Activated CD4-positive, alpha-beta T cell treated with anti-CD3 and anti-CD28 coated beads for 1 hour (primary cell): ENCODE data around the gene SH3BGRL.
"Not testable (repeated sequence)": the region's sequence is repeated elsewhere in the genome, so short reads cannot be mapped to it uniquely, and the experiment has no call there.

Experiments
- DNase-seq: peaks from one replicate; pipeline ENCODE4 v3.0.0-alpha.2; 2020

SH3BGRL gene

DNA sequence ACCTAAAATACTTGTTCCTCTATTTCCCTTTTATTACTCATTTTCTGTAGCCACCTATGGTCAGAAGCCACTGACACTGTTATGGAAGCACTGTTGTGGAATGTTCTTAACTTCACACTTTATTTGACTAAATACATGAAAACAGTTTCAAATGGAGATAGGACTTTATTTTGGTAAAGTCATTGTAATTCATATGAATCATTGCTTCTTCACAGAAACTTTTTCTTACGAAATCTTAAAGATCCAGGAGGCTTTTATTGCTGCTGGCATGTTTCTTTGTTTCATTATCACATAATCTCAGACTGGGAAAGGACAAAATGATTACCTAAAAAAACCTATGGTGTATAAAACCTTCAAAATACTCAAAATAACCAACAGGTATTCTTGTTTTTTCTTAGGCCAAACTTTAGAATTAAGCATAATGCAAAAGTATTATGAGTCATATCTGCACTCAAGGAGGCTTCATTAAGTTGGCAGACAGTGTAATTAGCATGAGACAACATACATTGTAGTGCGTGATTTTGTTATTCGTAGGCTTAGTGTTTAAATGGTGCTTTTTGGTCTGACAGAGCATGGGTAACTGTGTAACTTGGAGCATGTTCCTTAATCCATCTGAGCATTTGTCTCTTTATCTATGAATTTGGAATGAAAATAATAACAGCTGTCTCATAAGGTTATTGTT, 58.0 kb downstream of the SH3BGRL start:
- DNase-seq, result no peak

DNA sequence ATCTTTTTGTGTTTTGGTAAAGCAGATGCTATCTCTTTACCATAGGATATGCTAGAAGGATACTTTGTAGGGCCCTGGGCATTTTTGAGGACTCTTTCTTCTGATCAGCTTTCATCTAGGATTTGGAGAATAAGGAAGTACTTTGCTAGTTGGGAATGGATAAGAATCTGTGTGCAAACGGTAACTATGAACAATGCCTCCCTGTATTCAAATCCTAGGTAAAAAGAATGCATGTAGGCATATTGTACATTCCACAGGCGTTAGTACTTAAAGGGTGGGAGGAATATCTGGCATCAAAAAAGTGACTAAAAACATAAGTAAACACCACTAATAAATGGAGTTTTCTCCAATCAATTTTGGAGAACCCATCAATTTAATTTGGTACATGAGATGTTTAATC, 59.7 kb downstream of the SH3BGRL start:
- DNase-seq, result no peak

DNA sequence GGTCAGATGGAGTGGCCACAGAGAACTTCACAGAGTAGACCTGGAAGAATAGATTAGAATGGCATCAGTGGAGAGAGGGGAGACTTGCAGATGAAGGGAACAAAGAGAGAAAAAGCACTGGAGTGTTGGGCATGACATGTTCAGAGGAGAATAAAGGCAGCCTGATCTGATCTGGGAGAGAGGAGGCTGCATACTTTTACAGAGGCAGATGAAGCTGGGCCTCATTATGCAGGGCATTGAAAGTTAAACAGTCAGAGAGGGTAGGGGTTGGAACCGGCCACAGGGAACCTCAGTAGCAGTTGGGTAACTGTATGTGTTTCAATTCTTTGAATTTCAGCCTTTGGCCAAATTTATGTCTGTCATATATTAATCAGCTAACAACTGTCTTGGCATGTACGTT, 61.2 kb downstream of the SH3BGRL start:
- DNase-seq, result no peak

DNA sequence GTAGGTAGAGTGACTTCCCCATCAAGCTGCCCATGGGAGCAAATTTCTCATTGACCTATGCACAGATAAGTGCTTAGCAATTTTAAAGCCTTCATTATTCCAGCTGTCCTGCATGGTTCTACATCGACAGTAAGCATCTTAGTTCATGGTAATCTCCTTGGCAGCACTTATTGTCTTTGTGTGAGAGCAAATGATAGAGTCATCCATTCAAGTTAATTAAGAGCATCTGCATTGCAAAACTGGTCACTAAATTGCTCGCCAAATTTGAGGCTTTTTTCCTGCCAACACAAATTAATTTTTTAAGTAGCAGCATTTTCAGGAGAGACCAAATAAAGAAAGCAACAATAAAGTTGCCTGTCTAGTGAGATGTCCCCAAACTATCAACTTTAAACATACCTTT, 76.7 kb downstream of the SH3BGRL start:
- no peak for DNase-seq

DNA sequence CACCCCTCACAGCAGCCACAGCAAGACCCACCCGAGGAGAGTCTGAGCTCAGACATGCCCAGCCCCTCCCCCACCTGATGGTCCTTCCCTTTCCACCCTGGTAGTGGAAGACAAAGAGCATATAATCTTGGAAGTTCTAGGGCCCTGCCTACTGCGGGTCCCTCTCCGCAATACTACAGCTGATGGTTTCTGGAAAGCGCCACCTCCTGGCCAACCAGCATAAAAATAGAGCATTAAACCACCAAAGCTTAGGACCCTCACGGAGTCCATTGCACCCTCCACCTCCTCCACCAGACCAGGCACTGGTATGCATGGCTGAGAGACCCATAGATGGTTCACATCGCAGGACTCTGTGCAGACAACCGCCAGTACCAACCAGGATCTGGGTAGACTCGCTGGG, 78.2 kb downstream of the SH3BGRL start:
- no peak for DNase-seq

DNA sequence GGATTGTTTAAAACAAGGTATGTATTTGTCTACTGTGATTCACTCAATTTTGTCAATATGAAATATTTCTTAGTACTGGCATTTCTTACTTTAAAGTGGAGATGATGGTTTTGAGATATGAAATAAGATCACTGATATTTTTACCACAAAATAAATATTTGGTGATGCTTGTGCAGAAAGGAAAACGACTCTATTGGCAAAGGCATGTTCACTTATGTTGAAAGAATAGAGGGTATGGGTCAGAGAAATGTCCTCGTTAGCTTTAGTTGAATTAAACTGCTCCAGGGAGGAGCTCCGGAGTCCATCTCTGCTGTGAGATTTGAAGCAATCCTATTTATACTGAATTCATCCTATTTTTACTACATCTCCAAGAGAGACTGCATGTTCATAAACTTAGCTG, 84.2 kb downstream of the SH3BGRL start:
- no peak for DNase-seq

DNA sequence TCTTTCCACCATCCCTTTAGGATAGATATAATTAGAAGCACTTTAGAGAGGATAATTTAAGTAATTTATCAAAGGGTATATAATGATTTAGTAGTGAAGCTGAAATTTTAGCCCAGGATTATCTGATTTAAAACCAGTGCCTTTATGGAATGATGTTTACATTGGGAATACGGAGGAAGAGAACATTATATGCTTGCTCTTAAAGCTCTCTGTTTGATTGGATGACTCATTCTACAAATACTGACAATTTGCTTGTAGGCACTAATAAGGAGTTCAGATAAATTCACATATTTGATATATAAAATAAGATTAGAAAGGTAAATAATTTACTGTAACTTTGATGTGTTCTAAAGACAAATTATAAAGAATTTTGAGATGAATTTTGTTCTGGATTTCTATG, 84.7 kb downstream of the SH3BGRL start:
- no peak for DNase-seq

DNA sequence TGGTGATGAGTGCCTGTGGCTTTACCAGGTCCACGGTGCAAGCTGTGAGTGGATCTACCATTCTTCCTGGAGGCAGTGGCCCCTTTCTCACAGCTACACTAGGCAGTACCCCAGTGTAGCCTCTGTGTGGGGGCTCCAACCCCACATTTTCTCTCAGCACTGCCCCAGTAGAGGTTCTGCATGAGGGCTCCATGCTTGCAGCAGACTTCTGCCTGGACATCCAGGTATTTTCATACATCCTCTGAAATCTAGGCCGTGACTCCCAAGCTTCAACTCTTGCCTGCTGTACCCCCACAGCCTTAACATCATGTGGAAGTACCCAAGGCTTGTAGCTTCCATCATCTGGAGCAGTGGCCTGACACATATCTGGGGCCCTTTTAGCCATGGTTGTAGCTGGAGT, 90.1 kb downstream of the SH3BGRL start:
- DNase-seq, result no peak

DNA sequence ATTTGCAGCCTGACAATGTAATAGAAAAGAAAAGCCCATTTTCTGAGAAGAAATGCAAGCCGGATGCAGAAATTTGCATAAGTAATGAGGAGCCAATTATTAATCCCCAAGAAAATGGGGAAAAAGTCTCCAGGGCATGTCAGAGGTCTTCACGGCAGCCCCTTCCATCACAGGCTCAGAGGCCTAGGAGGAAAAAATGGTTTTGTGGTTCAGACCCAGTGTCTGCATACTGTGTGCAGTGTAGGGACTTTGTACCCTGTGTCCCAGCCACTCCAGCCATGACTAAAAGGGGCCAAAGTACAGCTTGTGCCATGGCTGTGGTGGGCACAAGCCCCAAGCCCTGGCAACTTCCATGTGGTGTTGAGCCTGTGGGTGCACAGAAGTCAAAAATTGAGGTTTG, 92.2 kb downstream of the SH3BGRL start:
- no peak for DNase-seq

DNA sequence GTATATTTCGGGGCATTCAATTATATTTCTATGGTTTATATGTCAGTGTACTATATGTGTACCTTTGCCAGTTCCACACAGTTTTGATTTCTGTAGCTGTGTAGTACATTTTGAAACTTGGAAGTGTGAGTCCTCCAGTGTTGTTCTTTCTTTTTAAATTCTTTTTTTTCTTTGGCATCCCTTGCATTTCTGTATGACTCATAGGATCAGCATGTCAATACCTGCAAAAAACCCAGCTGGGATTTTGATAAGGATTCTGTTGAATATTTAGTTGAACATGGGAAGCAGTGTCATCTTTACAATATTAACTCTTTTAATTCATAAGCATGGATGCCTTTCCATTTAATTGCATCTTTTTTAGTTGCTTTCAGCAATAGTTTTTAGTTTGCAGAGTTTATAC, 100.0 kb downstream of the SH3BGRL start:
- DNase-seq, result no peak

DNA sequence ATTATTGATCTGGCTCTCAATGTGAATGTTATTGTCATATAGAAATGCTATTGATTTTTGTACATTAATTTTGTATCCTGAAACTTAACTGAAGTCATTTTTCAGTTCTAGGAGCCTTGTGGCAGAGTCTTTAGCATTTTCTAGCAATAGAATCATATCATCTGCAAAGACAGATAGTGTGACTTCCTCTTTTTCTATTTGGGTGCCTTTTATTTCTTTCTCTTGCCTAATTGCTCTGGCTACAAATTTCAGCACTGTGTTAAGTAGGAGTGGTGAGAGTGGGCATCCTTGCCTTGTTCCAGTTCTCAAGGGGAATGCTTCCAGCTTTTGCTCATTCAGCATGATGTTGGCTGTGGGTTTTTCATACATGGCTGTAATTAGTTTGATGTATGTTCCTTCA, 102.7 kb downstream of the SH3BGRL start:
- no peak for DNase-seq

DNA sequence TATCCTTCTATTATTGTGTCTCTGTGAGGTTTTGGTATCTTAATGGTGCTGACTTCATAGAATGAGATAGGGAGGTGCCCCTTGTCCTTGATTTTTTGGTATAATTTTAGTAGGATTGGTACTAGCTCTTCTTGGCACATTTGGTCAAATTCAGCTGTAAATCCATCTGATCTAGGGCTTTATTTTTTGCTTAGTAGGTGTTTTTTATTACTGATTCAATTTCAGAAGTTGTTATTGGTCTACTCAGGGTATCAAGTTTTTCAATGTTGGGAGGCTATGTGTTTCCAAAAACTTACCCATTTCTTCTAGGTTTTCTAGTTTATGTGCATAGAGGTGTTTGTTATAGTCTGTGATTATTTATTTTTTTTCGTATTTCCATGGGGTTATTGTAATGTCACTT, 103.3 kb downstream of the SH3BGRL start:
- DNase-seq, result no peak

DNA sequence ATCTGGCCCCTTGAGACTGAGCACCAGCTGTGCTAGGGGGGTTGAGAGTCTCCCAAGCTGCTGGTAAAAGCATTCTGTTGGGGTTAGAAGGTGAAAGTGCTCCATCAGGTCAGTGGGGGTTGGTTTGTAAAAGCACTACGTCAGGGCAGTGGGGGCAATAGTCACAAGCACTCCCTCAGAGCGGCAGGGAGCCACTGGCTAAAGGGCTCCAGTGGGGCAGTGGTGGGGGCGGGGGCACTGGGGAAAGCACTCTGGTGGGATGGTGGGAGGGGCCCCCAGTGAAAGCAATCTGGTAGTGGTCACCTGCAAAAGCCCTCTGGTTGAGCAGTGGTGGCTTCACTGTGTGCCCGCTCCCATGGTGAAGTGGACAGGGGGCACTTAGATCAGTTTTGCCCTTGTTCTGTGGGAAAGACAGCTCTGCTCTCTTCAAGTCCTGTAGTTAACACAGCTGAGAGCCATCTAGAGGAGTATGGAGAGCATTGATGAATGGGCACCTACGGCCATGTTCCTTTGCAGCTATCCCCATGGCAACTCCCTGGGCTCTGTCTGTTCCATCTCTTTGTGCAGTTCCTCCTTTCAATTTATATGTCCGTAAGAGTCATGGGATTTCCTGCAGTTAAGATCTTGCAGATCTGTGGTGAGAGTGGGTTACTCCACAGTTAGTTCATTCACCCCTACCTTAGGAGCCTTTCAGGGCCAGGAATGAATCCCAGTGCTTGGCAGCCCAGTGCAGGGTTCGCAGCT, 106.4 kb downstream of the SH3BGRL start:
- no peak for DNase-seq

DNA sequence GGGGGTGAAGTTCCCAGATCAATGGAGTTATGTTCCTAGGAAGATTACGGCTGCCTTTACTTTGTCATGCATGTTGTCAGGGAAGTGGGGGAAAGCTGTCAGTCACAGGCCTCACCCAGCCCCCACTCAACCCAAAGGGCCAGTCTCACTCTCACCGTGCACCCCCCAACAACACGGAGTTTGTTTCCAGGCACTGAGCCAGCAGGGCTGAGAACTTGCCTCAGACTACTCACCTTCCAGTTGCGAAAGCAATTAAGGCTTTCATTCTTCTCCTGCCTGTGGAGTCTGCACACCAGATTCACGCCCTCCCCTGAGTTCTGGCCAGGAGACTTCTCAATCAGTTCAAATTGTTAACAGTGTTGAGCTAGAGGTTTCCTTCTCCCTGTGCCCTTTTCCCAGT, 114.3 kb downstream of the SH3BGRL start:
- no peak for DNase-seq

DNA sequence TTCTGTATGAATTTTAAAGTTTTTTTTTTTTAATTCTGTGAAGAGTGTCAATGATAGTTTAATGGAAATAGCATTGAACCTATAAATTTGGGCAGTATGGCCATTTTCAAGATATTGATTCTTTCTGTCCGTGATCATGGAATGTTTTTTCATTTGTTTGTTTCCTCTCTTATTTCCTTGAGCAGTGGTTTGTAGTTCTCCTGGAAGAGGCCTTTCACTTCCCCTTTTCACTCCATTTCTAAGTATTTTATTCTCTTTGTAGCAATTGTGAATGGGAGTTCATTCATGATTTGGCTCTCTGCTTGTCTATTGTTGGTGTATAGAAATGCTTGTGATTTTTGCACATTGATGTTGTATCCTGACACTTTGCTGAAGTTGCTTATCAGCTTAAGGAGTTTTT, 129.8 kb downstream of the SH3BGRL start:
- DNase-seq, result not testable (repeated sequence)

DNA sequence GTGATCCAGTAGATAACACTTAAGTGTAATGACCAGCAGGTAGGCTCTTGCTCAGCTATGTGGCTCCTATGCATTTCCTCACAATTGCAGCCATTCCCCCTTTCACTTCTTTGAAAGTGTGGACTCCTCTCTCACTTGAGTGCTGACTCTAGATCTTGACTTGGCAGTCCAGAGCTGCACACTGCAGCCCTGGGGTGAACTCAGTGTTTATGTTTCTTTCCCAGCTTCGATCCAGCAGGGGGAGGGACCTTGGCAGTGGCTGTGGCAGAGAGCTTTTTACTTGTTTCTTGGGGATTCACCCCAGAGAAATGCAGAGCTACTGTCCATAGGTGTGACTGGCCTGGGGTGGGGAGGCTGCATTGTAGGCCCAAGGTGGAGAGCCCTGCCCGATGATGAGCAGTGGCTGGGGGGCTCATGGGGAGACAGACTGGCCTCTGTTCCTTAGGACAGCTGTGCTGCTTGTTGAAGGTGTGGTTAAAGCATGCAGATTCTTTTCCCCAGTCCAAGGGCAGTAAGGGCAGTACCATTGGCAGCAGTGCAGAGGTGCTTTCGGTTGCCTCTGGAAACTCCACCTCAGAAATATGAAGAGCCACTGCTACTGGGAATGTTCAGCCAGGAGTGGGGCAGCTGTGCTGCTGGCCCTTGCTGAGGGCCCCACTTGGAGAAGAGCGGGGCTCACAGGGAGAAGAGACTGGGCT, 134.7 kb downstream of the SH3BGRL start:
- DNase-seq, result no peak

DNA sequence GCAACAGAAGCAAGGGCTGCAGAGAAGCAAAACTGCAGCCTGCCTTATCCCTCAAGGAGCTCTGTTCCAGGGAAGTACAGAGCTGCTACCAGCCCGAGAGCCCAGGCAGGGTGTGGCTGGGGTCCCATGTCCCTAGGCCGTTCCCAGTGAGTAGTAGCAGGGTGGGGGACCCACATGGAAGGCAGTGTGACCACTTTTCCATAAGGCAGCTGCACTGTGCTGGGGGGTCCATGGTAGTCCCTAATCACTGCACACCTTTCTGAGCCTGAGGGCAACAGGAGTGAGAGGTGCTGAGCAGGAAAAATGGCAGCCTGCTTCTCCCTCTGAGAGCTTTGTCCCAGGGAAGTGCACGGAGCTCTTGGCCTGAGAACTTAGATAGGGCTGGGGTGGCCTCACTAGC, 135.9 kb downstream of the SH3BGRL start:
- no peak for DNase-seq

DNA sequence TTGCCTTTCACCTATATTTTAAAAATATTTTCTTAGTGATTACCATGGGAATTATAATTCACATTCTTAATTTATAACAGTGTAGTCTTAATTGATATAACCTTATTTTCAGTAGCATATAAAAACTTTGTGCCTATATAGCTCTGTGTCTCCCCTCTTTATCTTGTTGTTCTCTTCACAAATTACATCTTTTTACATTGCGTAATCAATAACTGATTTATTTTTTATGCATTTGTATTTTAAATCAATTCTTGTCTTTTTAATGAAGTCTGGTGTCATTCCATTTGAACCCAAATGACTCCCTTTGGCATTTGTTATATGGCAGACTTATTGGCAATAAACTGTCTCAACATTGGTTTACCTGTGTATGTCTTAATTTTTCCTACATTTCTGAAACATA, 137.0 kb downstream of the SH3BGRL start:
- no peak for DNase-seq

DNA sequence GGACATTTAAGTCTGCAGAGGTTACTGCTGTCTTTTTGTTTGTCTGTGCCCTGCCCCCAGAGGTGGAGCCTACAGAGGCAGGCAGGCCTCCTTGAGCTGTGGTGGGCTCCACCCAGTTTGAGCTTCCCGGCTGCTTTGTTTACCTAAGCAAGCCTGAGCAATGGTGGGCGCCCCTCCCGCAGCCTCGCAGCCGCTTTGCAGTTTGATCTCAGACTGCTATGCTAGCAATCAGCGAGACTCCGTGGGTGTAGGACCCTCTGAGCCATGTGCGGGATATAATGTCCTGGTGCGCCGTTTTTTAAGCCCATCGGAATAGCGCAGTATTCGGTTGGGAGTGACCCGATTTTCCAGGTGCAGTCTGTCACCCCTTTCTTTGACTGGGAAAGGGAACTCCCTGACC, 143.4 kb downstream of the SH3BGRL start:
- not testable (repeated sequence) for DNase-seq
